Astrocyte (in vitro differentiated cells and primary cell): Measurements from ENCODE around the gene CNTRL. TPM values are rescaled to one million over a fixed set of nuclear protein-coding genes. Genes with fewer than 3 reads are reported as not detected.

Experiments used
- DNase-seq: peaks from one replicate; pipeline ENCODE4 v3.0.0-alpha.2; 2010; ENCODE audit warnings: low read depth
- FAIRE-seq: peaks from 2 replicates; lab custom pipeline; 2011; peaks lifted over from hg19 to GRCh38; lab: Jason Lieb, UNC
- H2AFZ ChIP-seq: 2 replicates; pipeline ENCODE4 v1.6.0; 2012; ENCODE audit warnings: low read depth, low read length, inconsistent platforms
- H3K27ac ChIP-seq: 2 replicates; pipeline ENCODE4 v1.5.1; 2011; ENCODE audit warnings: low read depth, low read length, inconsistent platforms
- H3K27me3 ChIP-seq: 2 replicates; pipeline ENCODE4 v1.6.0; 2011; ENCODE audit warnings: low read length, inconsistent platforms; ENCODE audit not compliant: insufficient read depth
- H3K36me3 ChIP-seq: 2 replicates; pipeline ENCODE4 v1.5.1; 2011; ENCODE audit warnings: low read length, inconsistent platforms; ENCODE audit not compliant: insufficient read depth
- H3K4me1 ChIP-seq: 2 replicates; pipeline ENCODE4 v1.5.1; 2011; ENCODE audit warnings: low read length, inconsistent platforms; ENCODE audit not compliant: insufficient read depth
- H3K4me2 ChIP-seq: 2 replicates; pipeline ENCODE4 v1.6.0; 2012; ENCODE audit warnings: low read length, inconsistent platforms
- H3K4me3 ChIP-seq: 2 replicates; pipeline ENCODE4 v1.5.1; 2011; ENCODE audit warnings: low read depth, mild to moderate bottlenecking, low read length, inconsistent platforms; ENCODE audit not compliant: insufficient read depth
- H3K79me2 ChIP-seq: 2 replicates; pipeline ENCODE4 v1.6.0; 2012; ENCODE audit warnings: mild to moderate bottlenecking, low read length, inconsistent platforms; ENCODE audit not compliant: insufficient read depth
- H3K9ac ChIP-seq: 2 replicates; pipeline ENCODE4 v1.6.0; 2012; ENCODE audit warnings: mild to moderate bottlenecking, low read length, inconsistent platforms
- H3K9me3 ChIP-seq: 2 replicates; pipeline ENCODE4 v1.5.1; 2012; ENCODE audit warnings: low read depth, mild to moderate bottlenecking, low read length, inconsistent platforms; ENCODE audit not compliant: insufficient read depth
- H4K20me1 ChIP-seq: 2 replicates; pipeline ENCODE4 v1.6.0; 2012; ENCODE audit warnings: low read length, inconsistent platforms; ENCODE audit not compliant: insufficient read depth
- H3K27ac Mint-ChIP-seq: one replicate; pipeline ENCODE4 v1.8.0; 2021; ENCODE audit warnings: mild to moderate bottlenecking, mixed read lengths; ENCODE audit not compliant: unreplicated experiment
- H3K27me3 Mint-ChIP-seq: one replicate; pipeline ENCODE4 v1.8.0; 2021; ENCODE audit warnings: low read depth, mixed read lengths; ENCODE audit not compliant: unreplicated experiment
- H3K36me3 Mint-ChIP-seq: one replicate; pipeline ENCODE4 v1.8.0; 2021; ENCODE audit warnings: low read depth, mixed read lengths; ENCODE audit not compliant: unreplicated experiment
- H3K4me1 Mint-ChIP-seq: one replicate; pipeline ENCODE4 v1.8.0; 2021; ENCODE audit warnings: low read depth, mixed read lengths; ENCODE audit not compliant: unreplicated experiment
- H3K4me3 Mint-ChIP-seq: one replicate; pipeline ENCODE4 v1.8.0; 2021; ENCODE audit warnings: mild to moderate bottlenecking, moderate library complexity, mixed read lengths; ENCODE audit not compliant: unreplicated experiment
- H3K9me3 Mint-ChIP-seq: one replicate; pipeline ENCODE4 v1.8.0; 2021; ENCODE audit warnings: mild to moderate bottlenecking, mixed read lengths; ENCODE audit not compliant: unreplicated experiment
- EZH2 ChIP-seq: IDR thresholded peaks from 2 replicates; pipeline ENCODE4 v1.6.1; 2012; ENCODE audit warnings: mild to moderate bottlenecking, low read length, inconsistent platforms; ENCODE audit not compliant: insufficient read depth
- total RNA-seq: library from RNA; stranded (reverse); gene quantifications from 2 replicates; pipeline ENCODE4 v1.2.1, GENCODE V29; 2021
- TF ChIP-seq, protein P1 (sequence below): IDR thresholded peaks from 2 replicates; pipeline ENCODE4 v1.5.1; 2011; ENCODE audit warnings: low read depth, mild to moderate bottlenecking, inconsistent platforms, low read length, moderate library complexity; ENCODE audit not compliant: insufficient read depth

Gene CNTRL
- total RNA-seq, 1 donor from 2014 or later: 4.4 TPM

DNA sequence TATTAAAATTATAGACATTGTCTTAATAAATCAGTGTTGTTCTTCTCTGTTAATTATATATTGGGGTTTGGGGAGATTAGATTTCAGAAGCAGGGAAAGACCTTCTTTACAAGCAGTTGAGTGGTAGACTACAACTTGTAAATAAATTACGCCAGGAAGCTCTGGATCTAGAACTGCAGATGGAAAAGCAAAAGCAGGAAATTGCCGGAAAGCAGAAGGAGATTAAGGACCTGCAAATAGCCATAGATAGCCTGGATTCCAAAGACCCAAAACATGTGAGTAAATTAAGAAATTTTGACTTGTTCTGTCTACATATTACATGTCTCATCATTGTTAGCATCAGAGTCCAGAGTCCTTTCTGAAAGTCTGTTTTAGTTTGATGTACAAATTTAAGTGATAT, 43.5 kb downstream of the CNTRL start:
- Histone ChIP-seq H3K27me3 (no peaks in the 10 kb centered on the region), H3K36me3 (no peaks in the 10 kb centered on the region), H3K4me2 (no peak overlapping the region), H3K79me2 (peaks cover 6% of the 10 kb centered on the region), H2AFZ (no peak overlapping the region), H3K4me3 (no peak overlapping the region), H3K9me3 (no peaks in the 10 kb centered on the region), H3K27ac (no peak overlapping the region), H3K4me1 (peaks cover 12% of the 10 kb centered on the region), H3K9ac (no peak overlapping the region), H4K20me1 (no peaks in the 10 kb centered on the region)
- DNase-seq: no peak
- H3K4me3 Mint-ChIP-seq: no peak overlapping the region
- no peaks in the 10 kb centered on the region for H3K9me3 Mint-ChIP-seq
- no peaks in the 10 kb centered on the region for H3K36me3 Mint-ChIP-seq
- peaks cover 4% of the 10 kb centered on the region for H3K4me1 Mint-ChIP-seq
- FAIRE-seq: no peak
- H3K27ac Mint-ChIP-seq: no peak overlapping the region
- TF ChIP-seq EZH2: no peak
- TF ChIP-seq, protein P1, sequence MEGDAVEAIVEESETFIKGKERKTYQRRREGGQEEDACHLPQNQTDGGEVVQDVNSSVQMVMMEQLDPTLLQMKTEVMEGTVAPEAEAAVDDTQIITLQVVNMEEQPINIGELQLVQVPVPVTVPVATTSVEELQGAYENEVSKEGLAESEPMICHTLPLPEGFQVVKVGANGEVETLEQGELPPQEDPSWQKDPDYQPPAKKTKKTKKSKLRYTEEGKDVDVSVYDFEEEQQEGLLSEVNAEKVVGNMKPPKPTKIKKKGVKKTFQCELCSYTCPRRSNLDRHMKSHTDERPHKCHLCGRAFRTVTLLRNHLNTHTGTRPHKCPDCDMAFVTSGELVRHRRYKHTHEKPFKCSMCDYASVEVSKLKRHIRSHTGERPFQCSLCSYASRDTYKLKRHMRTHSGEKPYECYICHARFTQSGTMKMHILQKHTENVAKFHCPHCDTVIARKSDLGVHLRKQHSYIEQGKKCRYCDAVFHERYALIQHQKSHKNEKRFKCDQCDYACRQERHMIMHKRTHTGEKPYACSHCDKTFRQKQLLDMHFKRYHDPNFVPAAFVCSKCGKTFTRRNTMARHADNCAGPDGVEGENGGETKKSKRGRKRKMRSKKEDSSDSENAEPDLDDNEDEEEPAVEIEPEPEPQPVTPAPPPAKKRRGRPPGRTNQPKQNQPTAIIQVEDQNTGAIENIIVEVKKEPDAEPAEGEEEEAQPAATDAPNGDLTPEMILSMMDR: no peak
- H3K27me3 Mint-ChIP-seq: no peaks in the 10 kb centered on the region

DNA sequence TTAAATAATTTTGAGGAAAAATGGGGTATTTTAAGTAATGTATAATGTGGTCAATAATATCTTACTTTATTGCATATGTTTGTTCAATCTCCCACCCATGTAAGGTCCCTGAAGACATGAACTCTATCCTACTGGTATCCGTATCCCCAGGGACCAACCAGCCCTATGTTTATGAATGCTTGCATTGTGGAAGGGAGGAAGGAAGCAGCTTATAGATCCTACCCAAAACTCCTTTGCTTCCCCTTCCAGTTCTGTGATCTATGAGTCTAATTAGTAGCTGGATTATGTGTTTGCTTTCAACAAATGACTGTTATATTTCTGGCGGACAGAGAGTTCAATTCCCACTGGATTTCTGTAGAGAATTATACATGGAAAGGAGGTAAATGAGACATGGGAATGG, 45.6 kb downstream of the CNTRL start:
- H3K4me3 ChIP-seq: no peak overlapping the region
- H3K36me3 ChIP-seq: peaks cover 7% of the 10 kb centered on the region
- FAIRE-seq: no peak
- H3K9me3 ChIP-seq: no peaks in the 10 kb centered on the region
- H4K20me1 ChIP-seq: no peaks in the 10 kb centered on the region
- no peak overlapping the region for H2AFZ ChIP-seq
- no peak overlapping the region for H3K9ac ChIP-seq
- peaks cover 12% of the 10 kb centered on the region for H3K4me1 ChIP-seq
- no peak overlapping the region for H3K27ac ChIP-seq
- H3K4me2 ChIP-seq: no peak overlapping the region
- H3K36me3 Mint-ChIP-seq: no peaks in the 10 kb centered on the region
- no peak for TF ChIP-seq EZH2
- TF ChIP-seq, protein P1: no peak
- H3K4me1 Mint-ChIP-seq: peaks cover 7% of the 10 kb centered on the region
- H3K79me2 ChIP-seq: peaks cover 6% of the 10 kb centered on the region
- no peak for DNase-seq
- no peaks in the 10 kb centered on the region for H3K27me3 Mint-ChIP-seq
- no peaks in the 10 kb centered on the region for H3K27me3 ChIP-seq
- H3K9me3 Mint-ChIP-seq: no peaks in the 10 kb centered on the region
- no peak overlapping the region for H3K27ac Mint-ChIP-seq
- no peak overlapping the region for H3K4me3 Mint-ChIP-seq

DNA sequence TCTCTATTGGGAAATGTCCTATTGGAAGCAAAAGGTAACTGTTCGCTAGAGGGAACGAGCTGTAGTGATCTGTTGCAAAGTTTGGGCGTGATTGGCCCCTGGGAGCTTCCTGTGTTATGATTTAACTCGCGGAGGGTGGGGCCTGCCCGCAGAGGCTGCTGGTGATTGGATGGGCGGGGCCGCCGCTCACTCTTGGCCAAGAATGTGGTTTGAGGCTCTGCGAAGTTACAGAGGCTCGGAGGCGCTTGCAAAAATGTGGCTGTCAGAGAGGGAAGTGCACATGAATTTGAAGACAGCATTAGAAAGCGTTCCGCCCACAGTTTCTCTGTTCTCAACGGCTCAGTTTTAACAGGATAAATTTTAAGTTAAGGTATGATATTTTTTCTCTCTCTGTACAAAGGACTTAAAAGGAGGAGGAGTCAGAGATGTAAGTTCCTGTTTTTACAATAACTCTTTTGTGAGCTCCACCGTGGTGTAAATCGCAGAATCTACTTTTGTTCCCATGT, 46.9 kb downstream of the CNTRL start:
- Histone ChIP-seq H3K4me1 (peaks cover 12% of the 10 kb centered on the region), H3K79me2 (peaks cover 6% of the 10 kb centered on the region), H3K9me3 (no peaks in the 10 kb centered on the region), H3K9ac (peak overlapping the region; percentile 77), H3K4me3 (peak overlapping the region; percentile 72), H4K20me1 (no peaks in the 10 kb centered on the region), H3K27ac (peak overlapping the region; percentile 3), H3K4me2 (peak overlapping the region; percentile 88), H3K27me3 (no peaks in the 10 kb centered on the region), H3K36me3 (peaks cover 7% of the 10 kb centered on the region), H2AFZ (peak overlapping the region; percentile 65)
- Mint-ChIP-seq H3K4me3 (peak overlapping the region; percentile 88), H3K27me3 (no peaks in the 10 kb centered on the region), H3K4me1 (peaks cover 7% of the 10 kb centered on the region), H3K27ac (peak overlapping the region; percentile 79), H3K36me3 (no peaks in the 10 kb centered on the region), H3K9me3 (no peaks in the 10 kb centered on the region)
- peak; percentile 93 for DNase-seq
- TF ChIP-seq, protein P1: no peak
- FAIRE-seq: peak; percentile 54
